Measurements from ENCODE around the gene HDAC1. TPM values are rescaled to one million over a fixed set of nuclear protein-coding genes. Genes with fewer than 3 reads are reported as not detected.
A peak's percentile ranks its signal among the peaks of the same experiment; 100 is the strongest.

Gene HDAC1
- total and polyA plus RNA-seq, 2 of the 13 experiments (the other 11 are each of a cell fraction or from before 2014, with no cell fraction given): 93.5 to 189 TPM

DNA sequence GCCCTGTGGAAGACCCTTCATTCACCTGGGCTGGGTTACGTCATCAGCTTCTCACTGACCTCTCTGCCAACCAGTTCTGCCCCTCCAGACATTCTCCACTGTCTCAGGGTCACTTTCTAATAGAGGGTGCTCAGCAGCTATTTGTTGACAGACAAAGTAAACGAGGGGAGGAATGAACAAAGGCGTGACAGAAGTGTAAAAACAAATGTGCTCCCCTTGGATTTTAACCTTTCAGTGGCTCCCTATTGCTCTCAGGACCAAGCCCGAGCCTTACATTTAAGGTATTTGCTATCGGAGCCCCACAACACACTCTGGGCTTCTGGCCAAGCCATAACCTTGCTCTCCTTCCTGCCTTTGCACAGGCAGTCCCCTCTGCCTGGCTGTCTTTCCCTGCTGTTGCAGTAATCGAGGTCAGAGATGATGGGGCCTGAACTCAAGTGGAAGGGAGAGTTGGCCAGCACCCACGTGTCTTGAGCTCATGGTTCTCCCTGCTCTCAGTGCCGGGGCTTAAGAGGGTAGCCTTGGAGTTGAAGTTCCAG is 53.5 kb downstream of the HDAC1 start (continued):
- TF ChIP-seq, protein P1, sequence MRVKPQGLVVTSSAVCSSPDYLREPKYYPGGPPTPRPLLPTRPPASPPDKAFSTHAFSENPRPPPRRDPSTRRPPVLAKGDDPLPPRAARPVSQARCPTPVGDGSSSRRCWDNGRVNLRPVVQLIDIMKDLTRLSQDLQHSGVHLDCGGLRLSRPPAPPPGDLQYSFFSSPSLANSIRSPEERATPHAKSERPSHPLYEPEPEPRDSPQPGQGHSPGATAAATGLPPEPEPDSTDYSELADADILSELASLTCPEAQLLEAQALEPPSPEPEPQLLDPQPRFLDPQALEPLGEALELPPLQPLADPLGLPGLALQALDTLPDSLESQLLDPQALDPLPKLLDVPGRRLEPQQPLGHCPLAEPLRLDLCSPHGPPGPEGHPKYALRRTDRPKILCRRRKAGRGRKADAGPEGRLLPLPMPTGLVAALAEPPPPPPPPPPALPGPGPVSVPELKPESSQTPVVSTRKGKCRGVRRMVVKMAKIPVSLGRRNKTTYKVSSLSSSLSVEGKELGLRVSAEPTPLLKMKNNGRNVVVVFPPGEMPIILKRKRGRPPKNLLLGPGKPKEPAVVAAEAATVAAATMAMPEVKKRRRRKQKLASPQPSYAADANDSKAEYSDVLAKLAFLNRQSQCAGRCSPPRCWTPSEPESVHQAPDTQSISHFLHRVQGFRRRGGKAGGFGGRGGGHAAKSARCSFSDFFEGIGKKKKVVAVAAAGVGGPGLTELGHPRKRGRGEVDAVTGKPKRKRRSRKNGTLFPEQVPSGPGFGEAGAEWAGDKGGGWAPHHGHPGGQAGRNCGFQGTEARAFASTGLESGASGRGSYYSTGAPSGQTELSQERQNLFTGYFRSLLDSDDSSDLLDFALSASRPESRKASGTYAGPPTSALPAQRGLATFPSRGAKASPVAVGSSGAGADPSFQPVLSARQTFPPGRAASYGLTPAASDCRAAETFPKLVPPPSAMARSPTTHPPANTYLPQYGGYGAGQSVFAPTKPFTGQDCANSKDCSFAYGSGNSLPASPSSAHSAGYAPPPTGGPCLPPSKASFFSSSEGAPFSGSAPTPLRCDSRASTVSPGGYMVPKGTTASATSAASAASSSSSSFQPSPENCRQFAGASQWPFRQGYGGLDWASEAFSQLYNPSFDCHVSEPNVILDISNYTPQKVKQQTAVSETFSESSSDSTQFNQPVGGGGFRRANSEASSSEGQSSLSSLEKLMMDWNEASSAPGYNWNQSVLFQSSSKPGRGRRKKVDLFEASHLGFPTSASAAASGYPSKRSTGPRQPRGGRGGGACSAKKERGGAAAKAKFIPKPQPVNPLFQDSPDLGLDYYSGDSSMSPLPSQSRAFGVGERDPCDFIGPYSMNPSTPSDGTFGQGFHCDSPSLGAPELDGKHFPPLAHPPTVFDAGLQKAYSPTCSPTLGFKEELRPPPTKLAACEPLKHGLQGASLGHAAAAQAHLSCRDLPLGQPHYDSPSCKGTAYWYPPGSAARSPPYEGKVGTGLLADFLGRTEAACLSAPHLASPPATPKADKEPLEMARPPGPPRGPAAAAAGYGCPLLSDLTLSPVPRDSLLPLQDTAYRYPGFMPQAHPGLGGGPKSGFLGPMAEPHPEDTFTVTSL (CRISPR knock-in tag; IDR thresholded peaks at IDR 0.05; ENCODE audit: borderline replicate concordance): no peak
- TF ChIP-seq RBFOX2 (IDR thresholded peaks at IDR 0.05; ENCODE audit: low read depth, low read length): no peak
- TF ChIP-seq ZNF720 (CRISPR knock-in tag; IDR thresholded peaks at IDR 0.05): no peak
- TF ChIP-seq, protein P2, sequence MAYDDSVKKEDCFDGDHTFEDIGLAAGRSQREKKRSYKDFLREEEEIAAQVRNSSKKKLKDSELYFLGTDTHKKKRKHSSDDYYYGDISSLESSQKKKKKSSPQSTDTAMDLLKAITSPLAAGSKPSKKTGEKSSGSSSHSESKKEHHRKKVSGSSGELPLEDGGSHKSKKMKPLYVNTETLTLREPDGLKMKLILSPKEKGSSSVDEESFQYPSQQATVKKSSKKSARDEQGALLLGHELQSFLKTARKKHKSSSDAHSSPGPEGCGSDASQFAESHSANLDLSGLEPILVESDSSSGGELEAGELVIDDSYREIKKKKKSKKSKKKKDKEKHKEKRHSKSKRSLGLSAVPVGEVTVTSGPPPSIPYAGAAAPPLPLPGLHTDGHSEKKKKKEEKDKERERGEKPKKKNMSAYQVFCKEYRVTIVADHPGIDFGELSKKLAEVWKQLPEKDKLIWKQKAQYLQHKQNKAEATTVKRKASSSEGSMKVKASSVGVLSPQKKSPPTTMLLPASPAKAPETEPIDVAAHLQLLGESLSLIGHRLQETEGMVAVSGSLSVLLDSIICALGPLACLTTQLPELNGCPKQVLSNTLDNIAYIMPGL (CRISPR knock-in tag; IDR thresholded peaks at IDR 0.05; ENCODE audit: borderline replicate concordance in 1 of 2, low read depth in 1 of 2): 0 out of 4 replicates have a peak, but pooled peaks of 1 of the 2 experiments have one; percentile 16
- no peak for TF ChIP-seq ZNF280B (CRISPR knock-in tag; IDR thresholded peaks at IDR 0.05; ENCODE audit: borderline replicate concordance)
- TF ChIP-seq NFE2 (CRISPR knock-in tag; IDR thresholded peaks at IDR 0.05): no peak
- TF ChIP-seq TBP (CRISPR knock-in tag; IDR thresholded peaks at IDR 0.05): no peak
- no peak for TF ChIP-seq ZNF142 (CRISPR knock-in tag; IDR thresholded peaks at IDR 0.05)
- TF ChIP-seq RAD21 (CRISPR knock-in tag; IDR thresholded peaks at IDR 0.05): no peak
- TF ChIP-seq WIZ (CRISPR knock-in tag; IDR thresholded peaks at IDR 0.05): no peak
- TF ChIP-seq STAT5B (CRISPR knock-in tag; IDR thresholded peaks at IDR 0.05): no peak
- 0 out of 2 replicates have a peak, but pooled peaks have one; percentile 32 for TF ChIP-seq HIC2 (CRISPR knock-in tag; IDR thresholded peaks at IDR 0.05; ENCODE audit: low read depth)

Measured in HepG2 (cell line).